HUES48 (cell line): ENCODE data around the gene KLHL3.

ENCODE experiments used
- H3K27ac ChIP-seq: one replicate; pipeline ENCODE4 v1.7.0; 2013; ENCODE audit warnings: low read depth, low read length, inconsistent platforms
- H3K27me3 ChIP-seq: 2 replicates; pipeline ENCODE4 v1.6.1; 2013; ENCODE audit warnings: mild to moderate bottlenecking, low read length; ENCODE audit not compliant: control insufficient read depth, insufficient read depth
- H3K36me3 ChIP-seq: 2 replicates; pipeline ENCODE4 v1.6.1; 2013; ENCODE audit warnings: low read length; ENCODE audit not compliant: control insufficient read depth, insufficient read depth
- H3K4me1 ChIP-seq: 2 replicates; pipeline ENCODE4 v1.6.1; 2013; ENCODE audit warnings: mild to moderate bottlenecking, low read length; ENCODE audit not compliant: control insufficient read depth, insufficient read depth
- H3K4me3 ChIP-seq: 2 replicates; pipeline ENCODE4 v1.5.1; 2013; ENCODE audit warnings: mild to moderate bottlenecking, low read depth, low read length
- H3K9ac ChIP-seq: 2 replicates; pipeline ENCODE4 v1.6.1; 2013; ENCODE audit warnings: mild to moderate bottlenecking, low read depth, low read length, moderate library complexity
- H3K9me3 ChIP-seq: 2 replicates; pipeline ENCODE4 v1.6.1; 2013; ENCODE audit warnings: low read length; ENCODE audit not compliant: control insufficient read depth, insufficient read depth

The KLHL3 gene

DNA sequence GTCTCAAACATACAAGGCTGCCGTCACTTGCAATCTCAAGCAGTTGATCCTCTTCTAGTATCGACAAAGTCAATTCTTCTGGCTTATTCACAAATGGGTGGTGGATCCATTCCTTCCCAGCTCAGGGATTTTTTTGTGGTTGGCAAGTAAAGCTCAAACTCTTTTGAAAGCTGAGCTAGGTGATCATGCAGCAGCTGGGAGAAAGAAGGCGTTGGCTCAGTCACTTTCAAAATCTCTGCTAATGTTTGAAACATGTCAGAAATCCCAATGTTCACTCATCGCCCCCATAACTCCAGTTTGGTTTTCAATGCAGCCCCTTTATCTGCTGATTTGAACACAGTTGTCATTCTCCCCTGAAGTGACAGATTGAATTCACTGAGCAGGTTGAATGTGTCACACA is 22.2 kb upstream of the KLHL3 start:
- Histone ChIP-seq H3K4me3 (no peak overlapping the region), H3K27ac (no peak overlapping the region), H3K36me3 (peaks cover 3% of the 10 kb centered on the region; the same call in 1 of the 2 replicates), H3K4me1 (0 out of 2 replicates have a peak, but pooled peaks cover 3% of the 10 kb centered on the region), H3K9me3 (peaks cover 6% of the 10 kb centered on the region; the same call in 1 of the 2 replicates), H3K9ac (no peak overlapping the region), H3K27me3 (no peaks in the 10 kb centered on the region)

DNA sequence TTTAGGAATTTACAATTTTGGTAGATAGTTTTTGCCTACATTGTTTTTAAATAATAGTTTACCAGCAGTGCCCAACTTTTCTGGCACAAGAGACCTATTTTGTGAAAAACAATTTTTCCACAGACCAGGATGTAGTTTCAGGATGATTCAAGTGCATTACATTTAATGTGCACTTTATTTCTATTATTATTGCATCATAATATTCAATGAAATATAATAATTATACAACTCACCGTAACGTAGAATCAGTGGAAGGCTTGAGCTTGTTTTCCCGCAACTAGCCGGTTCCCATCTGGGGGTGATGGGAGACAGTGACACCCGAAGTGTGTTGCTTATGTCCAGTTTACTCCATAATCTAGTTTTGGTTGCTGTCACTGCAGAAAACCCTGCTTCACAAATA is 21.7 kb upstream of the KLHL3 start:
- Histone ChIP-seq H3K9ac (no peak overlapping the region), H3K27me3 (no peaks in the 10 kb centered on the region), H3K27ac (no peak overlapping the region), H3K4me3 (no peak overlapping the region), H3K36me3 (peaks cover 6% of the 10 kb centered on the region; the same call in 1 of the 2 replicates), H3K4me1 (0 out of 2 replicates have a peak, but pooled peaks cover 3% of the 10 kb centered on the region), H3K9me3 (peaks cover 6% of the 10 kb centered on the region; the same call in 1 of the 2 replicates)

DNA sequence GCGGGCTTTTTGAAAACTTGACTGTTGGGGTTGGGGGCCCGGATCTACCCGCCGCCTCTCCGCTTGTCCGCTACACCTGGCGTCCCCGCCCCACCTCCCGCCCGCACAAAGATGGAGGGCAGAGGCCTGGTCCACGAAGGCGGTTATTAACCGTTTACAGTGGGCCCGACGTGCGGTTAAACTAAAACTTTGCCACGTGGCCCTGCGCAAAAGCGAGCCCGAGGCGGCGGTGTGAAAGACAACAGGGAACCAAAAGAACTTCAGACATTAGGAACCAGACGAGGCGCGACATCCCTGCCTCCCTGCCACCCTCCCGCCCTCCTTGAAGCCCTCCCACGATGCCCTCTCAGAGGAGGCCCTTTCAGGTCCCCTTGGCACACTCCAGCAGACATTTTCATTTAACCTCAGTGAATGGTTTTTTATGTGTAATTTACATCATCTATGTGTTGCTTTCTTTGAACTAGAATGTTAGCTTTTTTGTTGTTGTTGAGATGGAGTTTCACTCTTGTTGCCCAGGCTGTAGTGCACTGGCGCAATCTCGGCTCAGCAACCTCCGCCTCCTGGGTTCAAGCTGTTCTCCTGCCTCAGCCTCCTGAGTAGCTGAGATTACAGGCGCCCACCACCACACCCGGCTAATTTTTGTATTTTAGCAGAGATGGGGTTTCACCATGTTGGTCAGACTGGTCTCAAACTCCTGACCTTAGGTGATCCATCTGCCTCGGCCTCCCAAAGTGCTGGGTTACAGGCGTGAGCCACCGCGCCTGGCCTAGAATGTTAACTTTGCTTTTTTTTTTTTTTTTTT is 19.3 kb upstream of the KLHL3 start:
- peak overlapping the region; percentile 79 for H3K9ac ChIP-seq
- H3K4me1 ChIP-seq: peaks cover 18% of the 10 kb centered on the region
- H3K9me3 ChIP-seq: peaks cover 2% of the 10 kb centered on the region; the same call in 1 of the 2 replicates
- H3K36me3 ChIP-seq: peaks cover 25% of the 10 kb centered on the region
- H3K27me3 ChIP-seq: no peaks in the 10 kb centered on the region
- peak overlapping the region; percentile 100 for H3K4me3 ChIP-seq
- H3K27ac ChIP-seq: peak overlapping the region; percentile 98

DNA sequence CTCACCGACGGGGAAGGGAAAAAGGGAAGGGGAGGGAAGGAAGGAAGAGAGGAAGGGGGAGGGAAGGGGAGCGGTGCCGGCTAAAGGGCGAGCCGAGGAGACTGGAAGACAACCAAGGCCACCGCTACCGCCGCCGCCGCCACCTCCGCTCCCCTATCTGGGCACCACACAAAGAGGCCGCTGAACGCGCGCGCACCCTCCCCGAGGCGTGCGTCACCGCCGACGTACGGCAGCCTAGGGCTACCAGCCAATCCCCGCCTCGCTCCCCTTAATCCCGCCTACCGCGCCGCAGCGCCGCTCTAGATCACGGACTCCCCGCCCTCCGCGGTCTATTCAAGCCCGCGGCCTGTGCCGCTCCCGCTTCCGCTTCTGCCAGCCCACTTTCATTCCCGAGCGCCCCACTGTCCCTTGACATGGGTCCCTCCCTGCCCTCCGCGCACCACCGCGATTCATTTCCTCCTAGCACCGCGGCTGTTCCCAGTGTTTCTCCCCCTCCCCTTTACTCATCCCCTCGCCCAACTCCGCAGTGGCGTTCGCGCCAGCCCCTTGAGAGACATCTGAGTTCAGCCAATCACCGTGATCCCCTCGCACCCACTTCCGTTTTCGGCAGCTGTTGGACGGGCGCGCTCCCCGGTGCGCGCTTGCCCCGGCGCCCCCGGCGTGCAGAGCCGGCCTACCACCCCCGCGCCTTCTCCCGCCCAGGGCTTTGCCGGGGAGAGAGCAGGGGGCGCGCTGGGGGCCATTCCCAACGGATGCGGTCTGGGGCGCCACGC is 18.5 kb upstream of the KLHL3 start, which contains the start of gene HNRNPA0:
Gene HNRNPA0, minus strand, starts transcription at position 176 of the 773 bp plus-strand sequence. CDS start 297 bp downstream, outside the sequence.
- Histone ChIP-seq H3K27ac (peak within 1 kb of the TSS; percentile 98), H3K9me3 (no peaks in the 10 kb centered on the region), H3K4me3 (peak within 1 kb of the TSS; percentile 100), H3K27me3 (no peaks in the 10 kb centered on the region), H3K9ac (peak within 1 kb of the TSS; percentile 92), H3K36me3 (peaks cover 25% of the 10 kb centered on the region), H3K4me1 (peaks cover 18% of the 10 kb centered on the region)

DNA sequence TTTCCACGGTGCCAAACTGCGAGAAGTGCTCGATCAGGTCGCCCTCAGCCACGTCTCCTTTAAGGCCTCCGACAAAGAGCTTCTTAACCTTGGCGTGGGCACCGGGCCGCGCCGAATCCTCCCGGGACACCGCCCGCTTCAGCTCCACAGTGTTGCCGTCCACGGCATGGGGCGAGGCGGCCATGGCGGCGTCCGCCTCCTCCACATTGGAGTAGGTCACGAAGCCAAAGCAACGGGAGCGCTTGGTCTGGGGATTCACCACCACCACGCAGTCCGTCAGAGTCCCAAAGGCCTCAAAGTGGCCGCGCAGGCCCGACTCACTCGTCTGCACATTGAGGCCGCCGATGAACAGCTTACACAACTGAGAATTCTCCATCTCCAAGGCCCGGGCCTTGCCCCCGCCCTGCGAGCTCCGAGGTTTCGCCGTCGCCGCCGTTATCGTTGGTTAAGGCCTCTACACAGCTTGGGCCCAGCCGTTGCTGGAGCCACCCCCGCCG is 17.9 kb upstream of the KLHL3 start:
- H3K4me3 ChIP-seq: peak overlapping the region; percentile 100
- H3K27me3 ChIP-seq: no peaks in the 10 kb centered on the region
- H3K9ac ChIP-seq: peak overlapping the region; percentile 92
- peaks cover 25% of the 10 kb centered on the region for H3K36me3 ChIP-seq
- peaks cover 19% of the 10 kb centered on the region for H3K4me1 ChIP-seq
- H3K27ac ChIP-seq: peak overlapping the region; percentile 98
- no peaks in the 10 kb centered on the region for H3K9me3 ChIP-seq

DNA sequence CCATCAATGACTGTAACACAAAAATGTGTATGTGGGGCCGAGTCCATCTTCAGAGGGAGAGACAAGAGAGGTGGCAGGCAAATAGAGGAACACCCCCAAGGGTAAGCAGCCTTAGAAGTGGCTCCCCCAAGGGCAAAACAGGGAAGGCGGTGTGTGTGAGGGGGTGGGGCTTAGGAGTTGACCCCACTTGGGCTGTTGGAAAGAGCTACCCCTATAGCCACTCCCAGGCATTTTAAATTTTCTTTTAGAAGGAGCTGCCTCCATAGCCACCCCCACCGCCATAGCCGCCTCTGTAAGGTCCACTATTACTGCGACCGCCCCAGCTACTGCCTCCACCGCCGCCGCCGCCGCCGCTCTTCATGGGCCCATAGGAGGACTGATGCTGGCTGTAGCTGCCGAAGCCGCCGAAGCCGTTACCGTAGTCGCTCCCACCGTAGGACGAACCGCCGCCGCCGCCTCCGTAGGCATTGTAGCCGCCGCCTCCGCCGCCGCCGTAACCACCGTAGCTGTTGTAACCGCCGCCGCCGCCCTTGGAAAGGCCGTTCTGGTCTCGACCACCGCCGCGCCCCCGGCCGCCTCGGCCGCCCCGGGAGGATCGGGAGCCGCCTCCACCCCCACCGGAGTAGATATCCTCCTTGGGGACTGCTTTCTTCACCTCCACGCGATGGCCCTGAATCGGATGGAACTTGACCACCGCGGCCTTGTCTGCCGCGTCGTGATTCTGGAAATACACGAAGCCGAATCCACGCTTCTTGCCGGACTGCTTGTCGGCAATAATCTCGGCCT is 17.2 kb upstream of the KLHL3 start:
- Histone ChIP-seq H3K27ac (peak overlapping the region; percentile 98), H3K4me1 (peaks cover 25% of the 10 kb centered on the region), H3K36me3 (peaks cover 25% of the 10 kb centered on the region), H3K4me3 (peak overlapping the region; percentile 100), H3K27me3 (no peaks in the 10 kb centered on the region), H3K9me3 (no peaks in the 10 kb centered on the region), H3K9ac (peak overlapping the region; percentile 92)

DNA sequence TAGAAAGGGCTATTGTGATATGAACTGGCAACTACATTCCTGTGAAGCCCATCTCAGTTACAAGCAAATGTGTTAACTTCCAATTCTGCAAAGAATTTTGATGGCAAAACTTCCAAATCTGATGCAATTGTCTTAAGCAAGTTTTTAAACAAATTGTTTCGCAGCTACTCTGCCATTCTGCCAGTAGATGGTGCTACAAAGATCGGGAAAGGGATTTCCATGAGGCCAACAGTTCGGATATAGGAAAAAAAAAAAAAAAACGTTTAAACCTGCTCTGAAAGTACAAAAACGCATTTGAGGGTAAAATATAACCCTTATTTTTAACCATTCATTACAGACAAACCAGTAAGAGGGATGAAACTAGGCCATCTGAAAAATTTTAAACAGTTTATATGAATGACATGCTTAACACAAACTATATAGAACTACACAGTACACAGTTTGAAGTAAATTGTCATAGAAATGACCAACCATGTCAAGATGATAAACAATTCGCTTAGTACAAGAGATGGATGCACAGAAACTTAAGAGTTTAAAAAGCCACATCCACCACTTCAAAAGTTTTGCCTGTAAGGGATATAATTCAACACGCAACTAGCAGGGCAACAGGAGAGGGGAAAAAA is 16.1 kb upstream of the KLHL3 start:
- Histone ChIP-seq H3K4me1 (peaks cover 27% of the 10 kb centered on the region), H3K36me3 (peaks cover 25% of the 10 kb centered on the region), H3K9me3 (no peaks in the 10 kb centered on the region), H3K27ac (no peak overlapping the region), H3K4me3 (peak overlapping the region; percentile 100), H3K27me3 (no peaks in the 10 kb centered on the region), H3K9ac (peak overlapping the region; percentile 92)

DNA sequence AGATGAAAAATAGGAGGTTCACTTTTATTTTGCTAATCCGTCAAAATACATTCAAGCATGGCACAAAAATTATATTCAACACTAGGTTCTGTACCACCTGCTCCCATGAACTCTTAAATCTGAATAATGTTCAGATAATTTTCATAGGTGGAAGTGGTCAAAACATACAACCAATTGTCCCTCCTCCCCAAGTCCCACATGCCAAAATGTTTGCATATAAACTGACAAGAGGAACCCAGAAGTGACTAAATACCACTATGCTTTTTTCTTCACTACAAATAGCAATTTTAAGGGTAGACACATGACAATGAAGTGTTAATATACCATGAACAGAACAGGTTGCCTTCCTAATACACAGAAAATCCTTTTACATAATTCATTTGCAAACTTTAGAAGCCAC is 14.5 kb upstream of the KLHL3 start:
- no peak overlapping the region for H3K9ac ChIP-seq
- no peaks in the 10 kb centered on the region for H3K27me3 ChIP-seq
- no peaks in the 10 kb centered on the region for H3K9me3 ChIP-seq
- no peak overlapping the region for H3K27ac ChIP-seq
- H3K4me3 ChIP-seq: peak overlapping the region; percentile 100; the same call in 1 of the 2 replicates
- H3K4me1 ChIP-seq: peaks cover 27% of the 10 kb centered on the region
- peaks cover 25% of the 10 kb centered on the region for H3K36me3 ChIP-seq

DNA sequence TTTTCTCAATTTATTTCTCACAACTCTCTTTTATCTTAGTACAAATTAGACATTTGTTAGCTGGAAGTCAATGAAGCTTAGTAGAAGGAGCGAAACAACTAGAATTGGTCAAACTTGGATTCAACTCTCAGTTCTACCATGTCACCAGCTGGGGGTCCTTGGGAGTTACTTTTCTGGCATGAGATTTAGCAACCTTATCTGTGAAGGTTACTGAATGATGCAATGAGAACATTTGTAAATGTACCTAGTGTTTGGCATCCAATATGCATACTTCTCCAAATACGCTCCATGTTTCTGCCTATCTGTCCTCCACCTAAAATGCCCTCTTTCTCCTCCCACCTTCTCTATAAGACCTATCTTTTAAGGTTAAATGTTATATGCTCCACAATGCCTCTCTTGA is 12.0 kb upstream of the KLHL3 start:
- peaks cover 21% of the 10 kb centered on the region for H3K36me3 ChIP-seq
- H3K27me3 ChIP-seq: no peaks in the 10 kb centered on the region
- no peaks in the 10 kb centered on the region for H3K9me3 ChIP-seq
- H3K27ac ChIP-seq: no peak overlapping the region
- H3K9ac ChIP-seq: no peak overlapping the region
- H3K4me3 ChIP-seq: no peak overlapping the region
- H3K4me1 ChIP-seq: peaks cover 25% of the 10 kb centered on the region

DNA sequence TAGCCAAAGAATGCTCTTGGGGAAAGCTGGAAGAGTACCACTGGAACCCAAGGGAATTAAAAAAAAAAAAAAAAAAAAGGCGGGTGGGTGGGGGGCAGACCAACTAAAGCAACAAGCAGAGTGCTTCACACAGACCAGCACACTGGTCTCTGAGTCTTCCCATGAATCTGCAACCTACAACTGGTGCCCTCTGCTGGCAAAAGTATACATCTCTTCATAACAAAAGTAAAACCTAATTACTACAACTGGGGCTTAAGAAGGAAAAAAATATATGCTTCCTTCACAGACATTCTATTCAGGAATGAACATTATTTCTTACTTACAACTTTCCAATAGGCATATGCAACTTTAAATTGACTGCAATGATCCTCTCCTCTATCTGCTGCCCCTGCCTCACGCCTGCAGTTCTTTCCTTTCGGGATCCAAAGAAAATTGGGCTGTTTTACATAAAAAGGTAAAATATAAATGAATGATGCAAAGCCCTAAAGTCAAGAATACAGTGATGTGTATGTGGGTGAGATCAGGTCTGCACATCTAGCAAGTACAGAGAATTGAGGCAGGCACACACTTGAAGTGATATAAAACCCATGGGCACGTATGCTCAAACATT is 7.2 kb upstream of the KLHL3 start:
- no peaks in the 10 kb centered on the region for H3K27me3 ChIP-seq
- H3K4me3 ChIP-seq: no peak overlapping the region
- H3K4me1 ChIP-seq: peaks cover 11% of the 10 kb centered on the region
- H3K9ac ChIP-seq: no peak overlapping the region
- H3K27ac ChIP-seq: no peak overlapping the region
- no peaks in the 10 kb centered on the region for H3K9me3 ChIP-seq
- no peaks in the 10 kb centered on the region for H3K36me3 ChIP-seq
